Activated CD4-positive, alpha-beta T cell treated with anti-CD3 and anti-CD28 coated beads, Interleukin-2, amount 10 ng/mL, durations not matched to agents 24 days and 14 days (primary cell): ENCODE data around the gene RHBDD1. TPM values are rescaled to one million over a fixed set of nuclear protein-coding genes. Genes with fewer than 3 reads are reported as not detected.

Experiments
- DNase-seq: peaks from one replicate; pipeline ENCODE4 v3.0.0; 2022
- H3K27ac Mint-ChIP-seq: one replicate; pipeline ENCODE4 v1.8.0; 2022; ENCODE audit warnings: mild to moderate bottlenecking, mixed read lengths
- H3K27me3 Mint-ChIP-seq: one replicate; pipeline ENCODE4 v1.8.0; 2022; ENCODE audit warnings: mixed read lengths
- H3K36me3 Mint-ChIP-seq: one replicate; pipeline ENCODE4 v1.8.0; 2022; ENCODE audit warnings: low read depth, mild to moderate bottlenecking, mixed read lengths
- H3K4me1 Mint-ChIP-seq: one replicate; pipeline ENCODE4 v1.8.0; 2021; ENCODE audit warnings: mixed read lengths
- H3K4me3 Mint-ChIP-seq: one replicate; pipeline ENCODE4 v1.8.0; 2022; ENCODE audit warnings: mild to moderate bottlenecking, moderate library complexity, mixed read lengths
- H3K9me3 Mint-ChIP-seq: one replicate; pipeline ENCODE4 v1.8.0; 2021; ENCODE audit warnings: mixed read lengths
- intact Hi-C: fragments of 100-400 bp; cut with micrococcal nuclease; formaldehyde crosslinking; loops from one replicate; pipeline ENCODE4 v1.15.1; 2023
- total RNA-seq: library from RNA; stranded (reverse); gene quantifications from 2 replicates; pipeline ENCODE4 v1.2.3, GENCODE V29; 2022

Gene RHBDD1
- total RNA-seq, 1 donor from 2014 or later, result 41.3 TPM

DNA sequence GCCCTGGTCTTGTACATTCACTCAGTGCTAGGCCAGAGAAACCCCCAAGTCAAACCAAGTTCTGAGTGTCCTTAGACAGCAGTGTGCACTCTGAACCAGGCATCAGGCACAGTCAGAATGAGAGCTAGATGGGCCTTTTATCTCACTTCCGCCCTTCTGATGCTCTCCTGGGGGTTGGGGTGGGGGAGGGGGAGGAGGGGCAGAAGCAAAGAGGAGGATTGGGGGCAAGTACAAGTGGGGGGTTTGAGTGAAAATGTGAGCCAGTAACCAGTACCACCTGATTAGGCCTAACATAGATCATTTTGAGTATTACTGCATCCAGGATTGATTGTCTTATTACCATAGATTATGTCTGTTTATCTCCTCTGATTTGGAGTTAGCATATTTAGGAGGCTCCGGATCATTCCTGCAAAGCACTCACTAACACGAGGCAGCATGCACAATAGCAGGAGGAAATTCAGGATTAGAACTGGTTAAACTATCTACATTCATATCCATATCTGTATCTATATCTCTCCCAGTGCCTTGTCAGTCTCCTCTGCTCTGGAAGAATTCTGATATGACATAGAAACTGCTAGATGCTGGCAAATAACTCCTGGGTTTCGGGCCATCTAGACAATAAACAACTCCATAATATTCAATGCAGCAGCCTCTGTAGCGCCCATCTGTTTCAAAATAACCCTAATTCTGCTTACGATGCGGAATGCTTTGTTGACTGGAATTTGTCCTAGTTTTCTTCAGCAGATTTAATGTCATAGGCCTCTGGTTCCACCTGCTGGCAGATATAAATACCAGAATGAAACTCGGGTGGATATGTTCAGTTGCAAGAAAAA is 149.1 kb downstream of the RHBDD1 start:
- intact Hi-C loops, result loop anchor here (1.0 to 10.0 kb wide), 5 partner anchors 149 to 1096 kb away; partner anchors contain the start of gene RHBDD1
- Mint-ChIP-seq H3K27me3 (no peaks in the 10 kb centered on the region), H3K9me3 (no peaks in the 10 kb centered on the region), H3K27ac (no peak overlapping the region), H3K36me3 (peaks cover 4% of the 10 kb centered on the region), H3K4me1 (peaks cover 26% of the 10 kb centered on the region), H3K4me3 (no peak overlapping the region)
- peak; percentile 77 for DNase-seq

DNA sequence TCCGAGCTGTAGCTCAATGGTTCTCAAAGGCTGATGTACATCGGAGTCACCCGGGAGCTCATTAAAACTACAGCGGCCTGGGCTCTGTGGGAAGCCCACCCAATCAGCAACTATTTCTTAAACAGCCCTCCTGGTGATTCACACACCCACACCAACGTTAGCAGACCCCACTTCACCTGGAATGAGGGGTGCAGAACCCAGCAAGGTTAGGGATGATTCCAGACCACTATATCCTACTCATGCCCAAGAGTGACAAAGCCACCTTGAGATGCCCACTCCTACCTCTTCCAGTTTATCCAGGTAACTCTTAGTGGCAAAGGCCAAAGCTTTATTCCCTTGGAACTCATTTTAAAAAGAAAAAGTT is 149.7 kb downstream of the RHBDD1 start:
- Mint-ChIP-seq H3K27me3 (no peaks in the 10 kb centered on the region), H3K9me3 (no peaks in the 10 kb centered on the region), H3K27ac (no peak overlapping the region), H3K4me3 (no peak overlapping the region), H3K36me3 (peaks cover 4% of the 10 kb centered on the region), H3K4me1 (peaks cover 26% of the 10 kb centered on the region)
- no peak for DNase-seq
- intact Hi-C loops, result loop anchor here (1.0 to 10.0 kb wide), 5 partner anchors 149 to 1097 kb away; partner anchors contain the start of gene RHBDD1

DNA sequence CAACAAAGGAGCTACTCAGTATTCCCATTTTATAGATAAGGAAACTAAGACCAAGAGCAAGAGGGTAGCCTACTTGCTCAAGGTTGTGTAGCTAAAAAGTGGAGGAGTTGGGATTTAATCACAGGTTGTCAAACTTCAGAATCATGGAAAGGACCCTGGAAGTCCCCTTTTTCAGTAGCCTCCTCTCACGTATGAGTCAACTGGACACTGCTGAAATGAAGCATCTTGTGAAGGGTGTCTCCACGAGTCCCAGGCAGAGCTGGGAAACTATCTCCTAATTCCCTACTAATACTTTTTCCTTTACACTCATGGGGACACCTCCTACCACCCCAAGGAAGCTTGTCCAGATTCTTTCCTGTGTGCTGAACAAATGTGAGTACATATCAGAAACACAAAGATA is 155.8 kb downstream of the RHBDD1 start:
- no peak overlapping the region for H3K27ac Mint-ChIP-seq
- intact Hi-C loops, result no loop called here
- no peaks in the 10 kb centered on the region for H3K9me3 Mint-ChIP-seq
- H3K36me3 Mint-ChIP-seq, result peaks cover 14% of the 10 kb centered on the region
- H3K4me1 Mint-ChIP-seq, result peaks cover 13% of the 10 kb centered on the region
- H3K4me3 Mint-ChIP-seq, result no peak overlapping the region
- no peak for DNase-seq
- H3K27me3 Mint-ChIP-seq, result no peaks in the 10 kb centered on the region

DNA sequence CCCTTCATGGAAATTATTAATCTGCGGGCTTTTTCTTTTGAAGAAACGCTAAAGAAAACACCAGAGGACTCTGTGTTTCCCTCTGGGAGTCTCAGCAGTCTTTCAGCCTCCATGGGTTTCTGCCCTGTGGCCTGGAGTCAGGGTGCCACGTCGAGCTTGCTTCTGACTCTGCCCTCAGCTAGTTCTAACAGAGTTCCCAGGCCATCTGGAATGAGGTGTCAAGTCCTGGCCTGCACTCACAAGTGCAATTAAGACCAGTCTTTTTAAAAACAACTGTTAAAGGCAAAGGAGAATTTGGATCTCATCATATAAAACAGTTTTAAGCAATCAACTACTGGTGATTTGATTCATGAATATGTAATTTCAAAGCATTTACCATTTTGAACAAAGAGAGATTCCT is 157.3 kb downstream of the RHBDD1 start:
- DNase-seq, result no peak
- Mint-ChIP-seq H3K27me3 (no peaks in the 10 kb centered on the region), H3K4me1 (peaks cover 13% of the 10 kb centered on the region), H3K9me3 (no peaks in the 10 kb centered on the region), H3K36me3 (peaks cover 14% of the 10 kb centered on the region), H3K27ac (no peak overlapping the region), H3K4me3 (no peak overlapping the region)
- intact Hi-C loops, result no loop called here

DNA sequence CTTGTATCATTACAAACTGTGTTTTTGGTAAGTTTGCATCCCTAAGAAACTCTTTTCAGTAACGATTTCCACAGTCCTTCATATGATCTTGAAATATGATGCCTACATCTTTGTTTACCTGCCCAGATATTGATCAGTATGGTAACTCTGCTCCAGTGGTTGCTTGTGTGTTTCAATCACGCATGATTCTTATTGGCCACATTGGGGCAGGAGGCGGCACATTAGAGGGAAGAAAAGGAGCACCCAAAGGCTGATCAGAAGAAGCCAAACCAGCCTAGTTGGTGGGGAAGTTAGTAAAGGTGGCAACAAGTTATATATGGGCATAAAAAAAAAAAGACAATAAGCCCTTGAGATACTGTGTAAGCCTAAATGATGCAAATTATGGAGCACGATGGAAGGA is 158.9 kb downstream of the RHBDD1 start:
- no peaks in the 10 kb centered on the region for H3K9me3 Mint-ChIP-seq
- no peaks in the 10 kb centered on the region for H3K27me3 Mint-ChIP-seq
- peaks cover 13% of the 10 kb centered on the region for H3K4me1 Mint-ChIP-seq
- intact Hi-C loops, result no loop called here
- H3K36me3 Mint-ChIP-seq, result peaks cover 18% of the 10 kb centered on the region
- H3K27ac Mint-ChIP-seq, result peak overlapping the region; percentile 32
- DNase-seq, result no peak
- no peak overlapping the region for H3K4me3 Mint-ChIP-seq

DNA sequence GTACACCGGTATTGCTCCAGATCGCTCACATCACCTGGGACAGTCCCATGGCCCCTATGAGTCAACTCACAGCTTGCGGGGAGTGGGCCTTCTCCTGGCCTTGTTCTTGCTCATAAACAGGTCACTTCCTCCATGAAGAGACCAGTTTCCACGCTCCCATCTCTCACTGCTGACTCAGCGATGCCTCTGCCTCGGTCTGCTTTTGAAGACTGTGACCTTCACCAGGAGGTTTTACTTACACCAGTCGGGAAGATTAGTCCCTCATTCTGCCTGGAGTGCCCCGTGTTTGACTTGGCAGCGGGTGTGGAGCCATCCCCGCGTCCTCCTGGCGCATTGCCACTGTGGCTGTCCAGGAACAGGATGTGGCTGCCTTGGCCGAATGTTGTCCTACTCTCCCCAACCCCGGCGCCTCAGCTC is 159.8 kb downstream of the RHBDD1 start:
- H3K27me3 Mint-ChIP-seq, result no peaks in the 10 kb centered on the region
- intact Hi-C loops, result no loop called here
- H3K4me3 Mint-ChIP-seq, result no peak overlapping the region
- peaks cover 23% of the 10 kb centered on the region for H3K36me3 Mint-ChIP-seq
- H3K9me3 Mint-ChIP-seq, result no peaks in the 10 kb centered on the region
- DNase-seq, result no peak
- peak overlapping the region; percentile 44 for H3K27ac Mint-ChIP-seq
- peaks cover 13% of the 10 kb centered on the region for H3K4me1 Mint-ChIP-seq

DNA sequence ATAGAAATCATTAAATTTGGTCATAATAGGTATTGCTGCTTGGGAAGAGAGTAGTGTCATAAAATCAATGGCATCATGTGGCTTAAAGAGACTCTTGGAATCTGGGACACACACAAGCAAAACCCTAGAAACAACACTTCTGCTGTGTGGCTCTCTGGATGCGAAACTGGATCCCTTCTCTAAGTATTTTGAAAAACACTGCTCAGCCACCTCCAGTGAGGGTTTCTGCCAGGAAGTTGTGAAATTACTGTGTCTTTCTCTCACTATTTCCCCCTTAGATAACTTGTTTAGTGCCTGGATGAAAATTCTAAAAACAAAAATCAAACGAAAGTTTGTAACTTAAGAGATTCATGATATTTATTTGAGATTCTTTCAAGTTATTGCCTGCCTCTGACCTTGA is 163.8 kb downstream of the RHBDD1 start:
- intact Hi-C loops, result no loop called here
- Mint-ChIP-seq H3K36me3 (peaks cover 23% of the 10 kb centered on the region), H3K4me3 (no peak overlapping the region), H3K27me3 (no peaks in the 10 kb centered on the region), H3K4me1 (peaks cover 13% of the 10 kb centered on the region), H3K9me3 (no peaks in the 10 kb centered on the region), H3K27ac (no peak overlapping the region)
- no peak for DNase-seq

DNA sequence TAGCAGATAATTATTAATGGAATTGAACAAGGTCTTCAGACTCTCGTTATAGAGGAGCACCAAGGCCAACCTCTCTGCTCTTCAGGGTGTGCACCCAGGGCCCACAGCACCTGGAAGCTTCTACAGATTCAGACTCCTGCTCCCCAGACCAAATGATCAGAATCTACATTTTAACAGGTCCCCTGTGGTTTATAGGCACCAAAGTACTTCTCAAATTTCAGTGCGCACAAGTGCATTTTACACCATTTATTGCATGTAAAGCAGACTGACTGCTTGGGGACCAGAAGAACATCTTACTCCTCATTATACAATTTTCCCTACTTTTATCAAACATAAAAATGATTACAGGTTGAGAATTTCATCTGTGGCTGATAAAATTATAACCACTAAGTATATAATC is 164.3 kb downstream of the RHBDD1 start:
- Mint-ChIP-seq H3K4me1 (peaks cover 9% of the 10 kb centered on the region), H3K4me3 (no peak overlapping the region), H3K27me3 (no peaks in the 10 kb centered on the region), H3K36me3 (peaks cover 22% of the 10 kb centered on the region), H3K27ac (no peak overlapping the region), H3K9me3 (no peaks in the 10 kb centered on the region)
- intact Hi-C loops, result no loop called here
- no peak for DNase-seq

DNA sequence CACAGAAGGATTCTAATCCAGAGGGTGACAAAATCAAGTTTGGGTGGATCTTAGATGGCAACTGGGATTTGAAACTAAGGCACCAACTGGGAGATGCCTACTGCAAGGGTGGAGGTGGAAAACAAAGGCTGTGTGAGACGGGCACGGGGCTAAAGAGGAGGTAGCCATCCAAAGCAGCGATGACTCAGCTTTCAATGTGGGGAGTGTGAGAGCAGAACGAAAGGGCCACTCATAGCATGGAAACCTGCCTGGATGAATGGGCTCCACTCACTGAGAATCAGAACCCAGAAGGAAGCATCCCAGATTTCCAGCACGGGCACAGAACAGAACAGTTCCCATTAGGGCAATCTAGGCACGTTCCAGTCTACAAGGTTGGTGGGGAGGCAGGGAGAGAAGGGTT is 168.6 kb downstream of the RHBDD1 start:
- intact Hi-C loops, result no loop called here
- H3K4me3 Mint-ChIP-seq, result no peak overlapping the region
- no peak overlapping the region for H3K27ac Mint-ChIP-seq
- no peaks in the 10 kb centered on the region for H3K27me3 Mint-ChIP-seq
- H3K36me3 Mint-ChIP-seq, result peaks cover 9% of the 10 kb centered on the region
- no peaks in the 10 kb centered on the region for H3K9me3 Mint-ChIP-seq
- no peaks in the 10 kb centered on the region for H3K4me1 Mint-ChIP-seq
- DNase-seq, result no peak

DNA sequence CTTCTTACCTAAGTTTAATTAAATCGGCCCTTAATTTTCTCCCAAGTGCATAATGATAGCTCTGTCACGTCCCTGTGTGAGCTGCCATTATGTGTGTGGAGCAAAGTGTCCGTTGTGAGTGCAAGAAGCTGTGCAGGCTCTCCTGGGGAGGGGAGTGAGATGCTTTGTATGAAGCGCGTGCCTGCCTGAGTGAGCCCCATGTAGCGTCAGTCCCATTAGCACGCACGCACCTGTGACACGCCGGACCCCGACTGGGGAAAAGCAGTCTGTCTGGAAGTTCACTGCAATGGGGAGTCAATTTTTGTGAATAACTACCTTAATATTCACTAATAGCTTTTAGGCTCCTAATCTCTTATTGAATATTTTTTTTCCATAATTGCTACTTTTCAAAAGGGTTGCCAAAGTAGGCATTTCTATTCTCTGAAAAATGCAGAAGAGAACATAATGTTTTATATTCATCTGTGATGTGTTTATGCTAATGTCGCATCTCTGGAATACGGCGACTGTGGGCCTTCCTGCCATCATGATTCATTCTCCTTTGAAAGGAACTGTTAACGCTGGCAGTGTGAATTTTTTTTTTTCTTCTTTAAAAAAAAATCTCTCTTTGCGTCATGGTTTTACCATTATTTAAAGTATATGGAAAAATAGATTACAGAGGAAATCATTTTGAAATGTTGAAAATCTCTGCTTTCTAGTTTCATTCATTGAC is 170.5 kb downstream of the RHBDD1 start:
- Mint-ChIP-seq H3K4me3 (no peak overlapping the region), H3K9me3 (no peaks in the 10 kb centered on the region), H3K27me3 (no peaks in the 10 kb centered on the region), H3K36me3 (no peaks in the 10 kb centered on the region), H3K27ac (no peak overlapping the region), H3K4me1 (no peaks in the 10 kb centered on the region)
- no peak for DNase-seq
- intact Hi-C loops, result no loop called here

DNA sequence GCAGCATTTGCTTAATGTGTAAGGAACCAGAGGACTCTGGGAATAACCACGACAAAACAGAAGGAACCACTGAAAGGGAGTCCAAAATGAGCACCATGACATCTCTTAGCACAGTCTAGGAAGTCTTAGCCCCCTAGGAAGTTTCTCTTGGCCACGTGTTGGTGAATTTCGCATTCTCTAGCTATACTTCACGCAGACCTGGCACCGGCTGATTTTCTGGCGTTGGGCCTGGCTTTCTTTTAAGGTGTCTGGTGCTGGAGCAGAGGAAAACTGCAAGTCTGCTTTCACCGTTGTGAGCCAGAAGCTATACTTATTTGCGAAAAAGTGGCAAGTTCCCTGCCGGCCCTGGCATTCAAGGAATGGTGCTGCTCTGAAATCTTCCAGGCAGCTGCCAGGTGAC is 171.3 kb downstream of the RHBDD1 start:
- H3K36me3 Mint-ChIP-seq, result no peaks in the 10 kb centered on the region
- H3K4me3 Mint-ChIP-seq, result no peak overlapping the region
- no peak for DNase-seq
- no peaks in the 10 kb centered on the region for H3K4me1 Mint-ChIP-seq
- intact Hi-C loops, result no loop called here
- H3K9me3 Mint-ChIP-seq, result no peaks in the 10 kb centered on the region
- no peaks in the 10 kb centered on the region for H3K27me3 Mint-ChIP-seq
- H3K27ac Mint-ChIP-seq, result no peak overlapping the region

DNA sequence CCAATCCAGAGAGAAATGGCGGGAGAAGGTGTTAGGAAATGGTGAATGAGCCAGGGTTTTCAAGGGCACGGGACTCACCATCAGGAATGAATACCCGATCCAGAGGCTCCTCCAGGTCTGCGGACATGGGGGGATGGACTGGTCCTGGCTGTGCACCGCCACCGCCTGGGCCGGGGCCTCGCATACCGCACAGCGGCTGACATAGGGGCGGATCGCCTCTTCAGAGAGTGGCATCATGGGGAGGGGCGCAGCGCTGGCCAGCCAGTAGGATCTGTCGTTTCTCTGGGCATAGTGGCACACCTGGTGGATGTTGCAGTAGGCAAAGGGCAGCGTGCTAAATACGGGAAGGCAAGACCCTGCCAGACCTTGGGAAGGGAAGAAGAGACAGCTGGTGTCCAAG is 172.1 kb downstream of the RHBDD1 start:
- Mint-ChIP-seq H3K9me3 (no peaks in the 10 kb centered on the region), H3K36me3 (no peaks in the 10 kb centered on the region), H3K4me1 (no peaks in the 10 kb centered on the region), H3K27me3 (no peaks in the 10 kb centered on the region), H3K27ac (no peak overlapping the region), H3K4me3 (no peak overlapping the region)
- intact Hi-C loops, result no loop called here
- no peak for DNase-seq

DNA sequence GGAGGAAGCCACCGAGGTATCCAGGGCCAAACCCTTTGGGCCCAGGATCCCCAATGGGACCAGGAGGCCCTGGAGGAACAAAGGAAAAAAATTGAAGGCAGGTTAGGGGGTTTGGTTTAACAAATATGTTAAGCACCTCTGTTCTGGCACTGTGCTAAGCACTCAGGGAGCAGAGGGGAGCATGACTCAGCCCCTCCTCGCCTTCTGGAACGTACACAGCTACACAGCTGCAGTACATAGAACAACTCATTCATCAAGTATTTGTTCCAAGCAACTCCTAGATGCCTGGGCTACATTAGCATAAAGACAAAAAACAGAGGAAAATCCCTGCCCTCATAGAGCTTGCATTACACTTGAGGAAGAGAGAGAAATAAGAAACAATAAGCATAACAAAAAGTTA is 174.6 kb downstream of the RHBDD1 start:
- no peaks in the 10 kb centered on the region for H3K36me3 Mint-ChIP-seq
- intact Hi-C loops, result no loop called here
- H3K4me1 Mint-ChIP-seq, result no peaks in the 10 kb centered on the region
- DNase-seq, result no peak
- H3K27ac Mint-ChIP-seq, result no peak overlapping the region
- H3K27me3 Mint-ChIP-seq, result no peaks in the 10 kb centered on the region
- H3K9me3 Mint-ChIP-seq, result no peaks in the 10 kb centered on the region
- H3K4me3 Mint-ChIP-seq, result no peak overlapping the region

DNA sequence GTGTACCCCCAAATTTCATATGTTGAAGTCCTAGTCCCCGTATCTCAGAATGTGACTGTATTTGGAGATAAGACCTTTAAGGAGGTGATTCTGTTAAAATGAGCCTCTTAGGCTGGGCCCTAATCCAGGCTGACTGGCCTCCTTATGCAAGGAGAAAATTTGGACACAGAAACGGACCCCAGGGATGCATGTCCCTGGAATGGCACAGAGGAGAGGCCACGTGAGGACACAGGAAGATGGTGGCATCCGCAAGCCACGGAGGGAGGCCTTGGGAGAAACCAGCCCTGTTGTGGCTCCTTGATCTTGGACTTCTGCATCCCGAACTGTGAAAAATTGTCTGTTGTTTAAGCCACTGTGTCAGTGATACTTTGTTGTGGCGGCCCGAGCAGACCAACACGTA is 177.5 kb downstream of the RHBDD1 start:
- Mint-ChIP-seq H3K27ac (no peak overlapping the region), H3K9me3 (no peaks in the 10 kb centered on the region), H3K4me1 (no peaks in the 10 kb centered on the region), H3K4me3 (no peak overlapping the region), H3K27me3 (no peaks in the 10 kb centered on the region), H3K36me3 (no peaks in the 10 kb centered on the region)
- intact Hi-C loops, result no loop called here
- DNase-seq, result no peak
